BE2C (cell line): ENCODE measurements around the gene HASPIN. TPM values are rescaled to one million over a fixed set of nuclear protein-coding genes. Genes with fewer than 3 reads are reported as not detected.

Experiments used
- DNase-seq: peaks from one replicate; pipeline ENCODE4 v3.0.0-alpha.2; 2020
- H3K27me3 ChIP-seq: fragments of 250-450 bp; sonication (Bioruptor Pico); 2 replicates; pipeline ENCODE4 v1.5.1; 2020; ENCODE audit warnings: mild to moderate bottlenecking
- H3K36me3 ChIP-seq: fragments of 250-450 bp; sonication (Bioruptor Pico); 2 replicates; pipeline ENCODE4 v1.5.1; 2020; ENCODE audit warnings: mild to moderate bottlenecking
- H3K4me1 ChIP-seq: fragments of 250-450 bp; sonication (Bioruptor Pico); 2 replicates; pipeline ENCODE4 v1.5.1; 2020
- H3K4me3 ChIP-seq: 2 replicates; pipeline ENCODE4 v1.5.1; 2011; ENCODE audit warnings: low read depth, low read length
- H3K9me3 ChIP-seq: fragments of 250-450 bp; sonication (Bioruptor Pico); 2 replicates; pipeline ENCODE4 v1.5.1; 2020
- CTCF ChIP-seq: IDR thresholded peaks from 2 replicates; pipeline ENCODE4 v1.5.1; 2012; ENCODE audit warnings: mild to moderate bottlenecking, low read depth, low read length
- polyA plus RNA-seq: library from polyadenylated mRNA; unstranded; fragments of >200 nt; gene quantifications from one replicate; pipeline ENCODE4 v1.2.1, GENCODE V29; 2012; ENCODE audit warnings: low read depth, missing spikeins; ENCODE audit not compliant: insufficient read length, insufficient read depth

HASPIN gene
- polyA plus RNA-seq, result 1.8 TPM

- no peaks in the 10 kb centered on the region for H3K9me3 ChIP-seq
- peak; percentile 16; the same call in 1 of the 2 replicates for TF ChIP-seq CTCF
- H3K36me3 ChIP-seq, result peaks cover 4% of the 10 kb centered on the region; the same call in 1 of the 2 replicates
- no peaks in the 10 kb centered on the region for H3K27me3 ChIP-seq
- H3K4me1 ChIP-seq, result no peaks in the 10 kb centered on the region
- DNase-seq, result peak; percentile 89
- H3K4me3 ChIP-seq, result peak within 1 kb of the TSS; percentile 62
Observed at GRCh38 chr17:3723556-3724377, at the start of gene HASPIN. Gene HASPIN (plus strand): TSS chr17:3723903. CDS start chr17:3723936, 33 bp downstream.

GRCh38 chr17:3675886-3676285 lies 47.8 kb upstream of the HASPIN start:
- Histone ChIP-seq H3K4me1 (no peaks in the 10 kb centered on the region), H3K9me3 (no peaks in the 10 kb centered on the region), H3K4me3 (no peak overlapping the region), H3K36me3 (no peaks in the 10 kb centered on the region), H3K27me3 (no peaks in the 10 kb centered on the region)
- DNase-seq, result no peak
- no peak for TF ChIP-seq CTCF

DNA sequence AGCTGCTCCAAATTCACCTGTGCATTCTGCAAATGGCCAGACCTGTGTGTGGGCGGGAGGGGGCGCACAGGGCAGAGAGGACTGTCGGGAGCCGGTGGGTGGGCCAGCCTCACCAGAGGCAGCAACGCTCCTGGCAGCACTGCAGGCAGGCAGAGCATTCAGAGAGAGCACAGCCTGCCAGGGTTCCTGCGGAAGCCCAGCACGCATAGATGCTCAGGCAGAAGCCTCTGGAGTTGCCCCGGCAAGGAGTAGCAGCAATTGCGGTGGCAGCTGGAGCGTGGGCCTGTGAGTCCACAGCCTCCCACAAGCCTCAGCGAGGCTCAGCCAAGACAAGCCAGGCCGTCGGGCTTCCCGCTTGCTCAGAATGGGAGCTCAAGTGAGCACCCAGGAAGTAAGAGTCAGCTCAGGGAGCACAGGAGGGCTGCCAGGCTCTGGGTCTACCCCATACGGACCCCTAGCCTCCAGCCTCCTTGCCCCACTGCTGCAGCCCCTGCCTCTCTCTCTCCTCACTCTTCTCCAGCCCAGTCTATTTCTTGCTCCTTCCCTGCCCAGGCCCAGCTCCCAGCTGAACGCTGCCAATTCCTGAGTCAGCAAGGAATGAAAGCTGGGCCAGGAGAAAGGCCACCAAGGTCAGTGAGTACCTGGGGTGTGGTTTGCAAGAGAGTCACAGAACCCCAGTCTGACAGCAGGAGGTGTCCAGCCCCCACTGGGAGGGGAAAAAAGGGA lies 45.4 kb upstream of the HASPIN start:
- H3K4me1 ChIP-seq, result no peaks in the 10 kb centered on the region
- TF ChIP-seq CTCF, result no peak
- H3K27me3 ChIP-seq, result no peaks in the 10 kb centered on the region
- DNase-seq, result no peak
- H3K9me3 ChIP-seq, result no peaks in the 10 kb centered on the region
- H3K4me3 ChIP-seq, result no peak overlapping the region
- no peaks in the 10 kb centered on the region for H3K36me3 ChIP-seq

DNA sequence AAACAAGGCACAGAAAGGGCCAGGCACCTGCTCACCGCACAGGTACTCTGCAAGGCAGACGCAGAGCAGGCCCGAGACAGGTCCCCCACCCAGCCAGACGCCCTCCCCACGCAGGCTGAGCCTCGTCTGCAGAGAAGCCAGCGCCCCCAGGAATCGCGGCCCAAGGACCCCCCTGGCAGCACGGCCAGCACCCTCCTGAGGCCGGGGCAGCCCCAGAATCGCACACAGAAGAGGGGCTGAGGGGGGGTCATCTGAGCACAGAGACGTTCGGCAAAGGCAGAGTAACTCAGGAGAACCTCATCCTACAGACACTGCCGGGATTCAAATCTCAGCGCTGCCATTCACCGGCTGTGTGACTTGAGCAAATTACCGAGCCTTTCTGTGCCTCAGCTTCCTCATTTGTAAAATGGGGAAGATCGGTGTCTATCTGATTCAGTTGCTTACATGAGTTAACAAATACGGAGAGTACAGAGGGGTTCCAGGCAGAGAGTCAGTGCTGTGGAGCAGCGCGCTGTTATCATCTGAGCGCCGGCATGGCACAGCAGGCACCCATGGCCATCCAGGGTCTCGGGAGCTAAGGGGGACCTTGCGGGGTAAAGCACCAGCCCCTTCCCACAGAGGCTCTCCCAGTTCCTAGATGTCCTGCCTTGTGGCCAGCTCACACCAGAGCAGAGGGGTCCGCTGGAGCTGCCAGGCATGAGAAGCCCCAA lies 44.7 kb upstream of the HASPIN start:
- no peak for TF ChIP-seq CTCF
- Histone ChIP-seq H3K9me3 (no peaks in the 10 kb centered on the region), H3K4me3 (no peak overlapping the region), H3K27me3 (no peaks in the 10 kb centered on the region), H3K36me3 (no peaks in the 10 kb centered on the region), H3K4me1 (no peaks in the 10 kb centered on the region)
- DNase-seq, result no peak

- Histone ChIP-seq H3K4me3 (no peak overlapping the region), H3K36me3 (no peaks in the 10 kb centered on the region), H3K27me3 (no peaks in the 10 kb centered on the region), H3K9me3 (no peaks in the 10 kb centered on the region), H3K4me1 (no peaks in the 10 kb centered on the region)
- no peak for DNase-seq
- no peak for TF ChIP-seq CTCF
Observed at GRCh38 chr17:3679531-3680126, 44.1 kb upstream of the HASPIN start.
